Thyroid gland (tissue), 4 donors: Measurements from ENCODE around the gene COMP.

Experiments used
- POLR2A ChIP-seq, 2 donors: fragments of 450-650 bp; IDR thresholded peaks; one replicate each; pipeline ENCODE4 v1.6.1; 2017; ENCODE audit warnings: antibody characterized with exemption in 2 of 2, mild to moderate bottlenecking in 2 of 2, moderate library complexity in 1 of 2
- TF ChIP-seq, protein P1 (sequence below), 6 experiments: fragments of 200-600 bp in 3 of 6; fragments of 450-650 bp in 3 of 6; sonication (generic) in 3 of 6; IDR thresholded peaks; one replicate each; pipeline ENCODE4 v1.5.1; 2016 to 2019; ENCODE audit warnings: antibody characterized with exemption in 6 of 6, mild to moderate bottlenecking in 2 of 6, inconsistent platforms in 1 of 6, moderate library complexity in 1 of 6

DNA sequence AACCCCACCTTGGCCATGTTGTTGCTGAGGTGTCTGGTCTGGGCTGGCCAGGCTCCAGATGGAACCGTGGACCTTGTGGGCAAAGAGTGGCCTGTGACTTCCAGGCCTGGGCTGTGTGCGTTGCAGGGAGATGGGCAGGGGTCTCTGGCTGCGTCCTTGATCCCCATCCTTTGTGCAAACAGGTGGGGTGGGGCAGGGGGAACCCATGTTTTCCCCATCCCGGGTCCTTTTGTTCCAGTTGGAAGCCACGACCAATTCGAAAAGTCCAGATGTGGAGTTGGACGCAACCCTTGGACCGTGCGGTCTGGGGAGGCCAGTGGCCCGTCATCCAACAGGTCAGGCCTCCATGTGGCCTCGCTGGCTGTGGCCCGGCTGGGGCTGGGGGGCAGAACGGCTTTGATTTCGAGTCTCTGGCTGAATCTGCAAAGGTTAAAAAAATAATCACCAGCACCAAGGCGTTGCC is 13.1 kb upstream of the COMP start:
- TF ChIP-seq POLR2A (IDR thresholded peaks at IDR 0.05), result no peak
- TF ChIP-seq, protein P1, sequence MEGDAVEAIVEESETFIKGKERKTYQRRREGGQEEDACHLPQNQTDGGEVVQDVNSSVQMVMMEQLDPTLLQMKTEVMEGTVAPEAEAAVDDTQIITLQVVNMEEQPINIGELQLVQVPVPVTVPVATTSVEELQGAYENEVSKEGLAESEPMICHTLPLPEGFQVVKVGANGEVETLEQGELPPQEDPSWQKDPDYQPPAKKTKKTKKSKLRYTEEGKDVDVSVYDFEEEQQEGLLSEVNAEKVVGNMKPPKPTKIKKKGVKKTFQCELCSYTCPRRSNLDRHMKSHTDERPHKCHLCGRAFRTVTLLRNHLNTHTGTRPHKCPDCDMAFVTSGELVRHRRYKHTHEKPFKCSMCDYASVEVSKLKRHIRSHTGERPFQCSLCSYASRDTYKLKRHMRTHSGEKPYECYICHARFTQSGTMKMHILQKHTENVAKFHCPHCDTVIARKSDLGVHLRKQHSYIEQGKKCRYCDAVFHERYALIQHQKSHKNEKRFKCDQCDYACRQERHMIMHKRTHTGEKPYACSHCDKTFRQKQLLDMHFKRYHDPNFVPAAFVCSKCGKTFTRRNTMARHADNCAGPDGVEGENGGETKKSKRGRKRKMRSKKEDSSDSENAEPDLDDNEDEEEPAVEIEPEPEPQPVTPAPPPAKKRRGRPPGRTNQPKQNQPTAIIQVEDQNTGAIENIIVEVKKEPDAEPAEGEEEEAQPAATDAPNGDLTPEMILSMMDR (IDR thresholded peaks at IDR 0.05), result no peak
